Astrocyte of the spinal cord (primary cell): ENCODE data around the gene PITPNM3.

ENCODE experiments used
- DNase-seq: peaks from one replicate; pipeline ENCODE4 v3.0.0; 2011; ENCODE audit warnings: low read depth, low spot score
- H3K4me3 ChIP-seq: 2 replicates; pipeline ENCODE4 v1.5.1; 2011; ENCODE audit warnings: low read depth, mild to moderate bottlenecking, low read length, moderate library complexity
- in situ Hi-C: cut with HindIII; loops from 2 replicates; pipeline ENCODE4 v1.10.0; 2017; ENCODE audit warnings: low sequenced_read_pairs
- TF ChIP-seq, protein P1 (sequence below): IDR thresholded peaks from 2 replicates; pipeline ENCODE4 v1.5.1; 2012; ENCODE audit warnings: low read depth, mild to moderate bottlenecking, low read length, inconsistent platforms

The PITPNM3 gene

DNA sequence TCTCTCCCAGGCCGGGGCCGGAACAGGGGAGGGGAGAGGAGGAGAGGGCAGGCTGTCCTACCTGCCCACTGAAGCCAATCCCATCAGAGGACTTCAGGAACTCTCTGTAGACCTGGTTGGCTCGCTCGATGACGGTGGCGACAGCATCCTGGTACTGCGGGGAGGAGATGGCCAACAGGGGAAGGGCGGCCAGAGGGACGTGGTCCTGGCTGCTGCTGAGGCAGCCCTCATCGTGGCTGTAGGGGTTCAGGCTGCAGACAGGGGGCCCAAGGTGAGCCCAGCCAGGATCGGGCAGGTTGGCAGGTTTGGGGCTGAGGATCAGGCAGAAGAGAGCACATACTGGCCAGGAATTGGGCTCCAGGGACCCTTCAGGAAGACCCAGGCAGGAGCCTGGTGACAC, 77.9 kb downstream of the PITPNM3 start:
- TF ChIP-seq, protein P1, sequence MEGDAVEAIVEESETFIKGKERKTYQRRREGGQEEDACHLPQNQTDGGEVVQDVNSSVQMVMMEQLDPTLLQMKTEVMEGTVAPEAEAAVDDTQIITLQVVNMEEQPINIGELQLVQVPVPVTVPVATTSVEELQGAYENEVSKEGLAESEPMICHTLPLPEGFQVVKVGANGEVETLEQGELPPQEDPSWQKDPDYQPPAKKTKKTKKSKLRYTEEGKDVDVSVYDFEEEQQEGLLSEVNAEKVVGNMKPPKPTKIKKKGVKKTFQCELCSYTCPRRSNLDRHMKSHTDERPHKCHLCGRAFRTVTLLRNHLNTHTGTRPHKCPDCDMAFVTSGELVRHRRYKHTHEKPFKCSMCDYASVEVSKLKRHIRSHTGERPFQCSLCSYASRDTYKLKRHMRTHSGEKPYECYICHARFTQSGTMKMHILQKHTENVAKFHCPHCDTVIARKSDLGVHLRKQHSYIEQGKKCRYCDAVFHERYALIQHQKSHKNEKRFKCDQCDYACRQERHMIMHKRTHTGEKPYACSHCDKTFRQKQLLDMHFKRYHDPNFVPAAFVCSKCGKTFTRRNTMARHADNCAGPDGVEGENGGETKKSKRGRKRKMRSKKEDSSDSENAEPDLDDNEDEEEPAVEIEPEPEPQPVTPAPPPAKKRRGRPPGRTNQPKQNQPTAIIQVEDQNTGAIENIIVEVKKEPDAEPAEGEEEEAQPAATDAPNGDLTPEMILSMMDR = no peak

GRCh38 chr17:6477831-6478383, 78.4 kb downstream of the PITPNM3 start:
- TF ChIP-seq, protein P1 = no peak
- DNase-seq = no peak
- in situ Hi-C loops = no loop called here
- H3K4me3 ChIP-seq = no peak overlapping the region

More for the DNA sequence above, 77.9 kb downstream of the PITPNM3 start:
- in situ Hi-C loops = no loop called here
- H3K4me3 ChIP-seq = no peak overlapping the region
- DNase-seq = no peak

DNA sequence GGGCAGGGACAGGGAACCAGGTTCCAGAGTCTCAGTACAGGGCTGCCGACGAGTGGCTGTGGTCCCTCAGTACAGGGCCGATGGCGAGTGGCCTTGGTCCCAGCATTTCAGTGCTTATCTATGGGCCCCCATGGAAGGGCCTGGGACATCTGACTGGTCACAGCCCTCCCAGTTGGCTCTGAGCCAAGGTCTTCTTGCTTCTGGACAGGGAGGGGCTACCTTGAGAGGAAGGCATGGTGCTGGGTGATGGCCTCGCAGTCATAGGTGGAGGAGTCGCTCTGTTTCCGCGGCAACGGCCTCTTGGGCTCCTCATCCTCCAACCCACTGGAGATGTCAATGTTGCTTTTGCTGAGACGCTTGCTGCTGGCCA, 79.6 kb downstream of the PITPNM3 start:
- in situ Hi-C loops = no loop called here
- TF ChIP-seq, protein P1 = no peak
- DNase-seq = no peak
- no peak overlapping the region for H3K4me3 ChIP-seq

- no peak for DNase-seq
- in situ Hi-C loops = no loop called here
- no peak overlapping the region for H3K4me3 ChIP-seq
- TF ChIP-seq, protein P1 = no peak
Observed at GRCh38 chr17:6476076-6476809, 80.1 kb downstream of the PITPNM3 start.

- H3K4me3 ChIP-seq = no peak overlapping the region
- in situ Hi-C loops = no loop called here
- TF ChIP-seq, protein P1 = no peak
- DNase-seq = no peak
Observed at GRCh38 chr17:6475411-6475810, 80.9 kb downstream of the PITPNM3 start.

GRCh38 chr17:6474906-6475305, 81.4 kb downstream of the PITPNM3 start:
- no peak for DNase-seq
- H3K4me3 ChIP-seq = no peak overlapping the region
- TF ChIP-seq, protein P1 = no peak
- in situ Hi-C loops = no loop called here
